GM18909 (cell line): Measurements from ENCODE around the gene TPH1.

Experiments
- ATAC-seq: cut with Tn5 transposase; IDR thresholded peaks from one replicate; pipeline ENCODE4 v1.9.1; 2021; ENCODE audit warnings: mild to moderate bottlenecking; ENCODE audit not compliant: unreplicated experiment, poor library complexity

Gene TPH1

DNA sequence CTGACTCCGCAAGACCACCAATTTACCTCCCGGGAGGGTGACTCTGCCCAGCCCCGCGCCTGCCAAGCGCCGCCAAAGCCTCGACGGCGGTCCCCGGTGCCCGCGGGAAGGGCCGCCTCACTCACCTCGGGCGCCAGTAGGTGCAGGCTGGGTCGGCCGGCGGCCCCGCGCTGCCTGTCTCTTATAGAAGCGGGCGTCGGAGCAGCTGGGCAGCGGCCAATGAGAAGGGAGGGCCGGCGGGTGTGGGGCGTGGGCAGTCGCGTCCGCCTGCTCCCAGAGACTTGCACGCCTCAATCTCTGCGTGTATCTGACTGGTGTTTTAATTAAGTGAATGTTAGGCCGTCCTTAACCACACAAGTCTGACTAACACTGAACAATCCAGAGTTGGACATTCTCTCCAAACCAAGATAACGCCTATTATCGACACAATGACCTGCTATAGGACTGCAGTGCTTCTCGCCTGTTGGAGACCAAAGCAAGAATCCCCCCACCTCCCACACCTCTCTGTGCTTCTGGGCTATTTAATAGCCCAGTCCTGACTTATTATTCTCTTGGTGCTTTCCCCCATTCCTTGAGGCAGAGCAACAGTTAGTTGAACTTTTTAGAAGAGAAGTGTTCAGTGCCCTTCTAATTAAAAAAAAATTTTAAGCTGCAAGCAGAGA is at the start of gene TPH1:
Gene TPH1, minus strand, starts transcription at position 154 of the 662 bp plus-strand sequence. CDS start 5,507 bp downstream, outside the sequence.
- ATAC-seq: no peak

DNA sequence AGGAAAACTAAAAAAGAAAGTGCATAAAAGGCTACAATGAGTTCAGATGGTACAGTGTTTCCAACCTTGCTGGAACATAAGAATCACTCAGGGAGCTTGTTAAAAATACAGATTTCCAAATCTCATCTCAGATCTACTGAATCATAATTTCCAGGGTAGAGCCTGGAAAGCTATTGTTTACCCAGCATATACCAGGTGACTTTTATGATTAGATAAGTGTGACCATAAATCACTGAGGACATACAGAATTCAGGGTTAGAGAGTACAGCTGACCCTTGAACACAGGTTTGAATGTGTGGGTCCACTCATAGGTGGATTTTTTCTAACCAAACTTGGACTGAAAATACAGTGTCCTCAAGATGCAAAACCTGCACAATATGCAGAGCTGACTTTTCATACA is 47.9 kb upstream of the TPH1 start:
- no peak for ATAC-seq

DNA sequence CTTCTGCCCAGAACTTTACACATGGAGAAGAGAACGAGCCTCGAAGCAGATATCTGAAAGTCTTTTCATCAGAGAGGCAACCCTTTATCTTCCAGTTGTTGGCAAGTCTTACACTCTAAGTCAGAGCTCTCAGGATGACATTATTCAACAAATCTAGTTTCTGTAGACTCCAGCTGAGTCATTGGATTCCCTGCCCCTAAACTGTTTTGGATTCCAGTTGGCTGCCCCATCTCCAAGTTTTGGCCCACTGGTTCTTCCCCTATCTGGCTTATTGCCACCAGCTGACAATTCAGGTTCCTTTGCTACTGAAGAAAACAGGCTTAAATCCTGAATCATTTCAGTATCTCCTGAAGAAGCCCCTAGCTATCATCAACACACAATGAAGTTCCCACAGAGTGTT is 45.7 kb upstream of the TPH1 start:
- no peak for ATAC-seq

GRCh38 chr11:18088966-18089365 is 42.9 kb upstream of the TPH1 start:
- ATAC-seq: no peak

- no peak for ATAC-seq
Observed at GRCh38 chr11:18088366-18088765, 42.3 kb upstream of the TPH1 start.

- no peak for ATAC-seq
Observed at GRCh38 chr11:18081551-18081950, 35.5 kb upstream of the TPH1 start.

DNA sequence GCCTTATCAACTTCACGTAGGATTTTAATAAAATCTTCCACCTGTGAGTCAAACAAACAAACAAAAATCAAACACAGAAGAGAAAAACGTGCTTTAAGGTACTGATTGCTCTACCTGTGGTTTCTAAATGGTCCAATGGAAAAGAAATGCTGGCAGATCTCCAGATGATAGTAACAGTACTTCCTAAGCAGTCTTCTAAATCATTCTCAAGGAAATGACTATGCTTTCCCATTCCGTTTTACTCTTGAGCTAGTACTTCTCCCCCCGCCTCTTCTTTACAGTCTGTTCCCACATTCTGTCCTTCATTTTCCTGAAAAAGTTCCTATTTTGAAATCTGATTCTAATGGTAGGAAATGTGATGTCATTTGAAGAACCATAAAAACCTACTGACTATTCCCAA is 34.4 kb upstream of the TPH1 start:
- no peak for ATAC-seq

- no peak for ATAC-seq
Observed at GRCh38 chr11:18078909-18079308, 32.8 kb upstream of the TPH1 start.

- no peak for ATAC-seq
Observed at GRCh38 chr11:18075444-18075843, 29.4 kb upstream of the TPH1 start.

DNA sequence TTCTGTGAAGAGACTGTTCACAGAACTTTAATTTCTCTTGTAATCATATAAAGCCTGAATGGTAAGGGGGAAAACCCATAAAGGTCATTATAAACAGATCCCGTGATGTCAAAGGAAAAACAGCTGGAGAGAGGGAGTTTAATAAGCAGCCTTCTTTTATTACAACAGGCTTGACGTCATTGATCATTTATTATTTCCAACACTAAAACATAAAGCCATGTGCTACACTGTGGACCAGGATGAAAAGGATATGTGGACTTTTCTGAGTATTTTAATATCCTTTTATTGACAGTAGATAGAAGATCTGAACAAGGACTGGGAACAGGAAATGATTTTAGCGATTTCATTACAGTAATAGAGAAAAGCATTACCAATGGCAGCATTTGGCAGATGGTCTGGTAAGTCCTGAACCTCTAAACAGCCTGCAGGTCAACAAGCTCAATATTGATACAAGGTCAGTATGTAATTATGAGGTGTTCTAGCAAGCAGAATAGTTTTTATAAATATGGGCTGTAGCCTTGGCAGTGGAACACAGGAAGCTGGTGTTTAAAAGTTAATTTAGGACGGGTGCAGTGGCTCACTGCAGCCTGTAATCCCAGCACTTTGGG is 25.1 kb upstream of the TPH1 start:
- no peak for ATAC-seq

- ATAC-seq: no peak
Observed at GRCh38 chr11:18067372-18067771, 21.3 kb upstream of the TPH1 start.

GRCh38 chr11:18066626-18067025 is 20.6 kb upstream of the TPH1 start:
- ATAC-seq: no peak

GRCh38 chr11:18065572-18065971 is 19.5 kb upstream of the TPH1 start:
- no peak for ATAC-seq

- no peak for ATAC-seq
Observed at GRCh38 chr11:18064450-18065054, 18.5 kb upstream of the TPH1 start.

GRCh38 chr11:18063862-18064434 is 17.9 kb upstream of the TPH1 start:
- ATAC-seq: no peak

GRCh38 chr11:18063125-18063524 is 17.1 kb upstream of the TPH1 start:
- no peak for ATAC-seq

DNA sequence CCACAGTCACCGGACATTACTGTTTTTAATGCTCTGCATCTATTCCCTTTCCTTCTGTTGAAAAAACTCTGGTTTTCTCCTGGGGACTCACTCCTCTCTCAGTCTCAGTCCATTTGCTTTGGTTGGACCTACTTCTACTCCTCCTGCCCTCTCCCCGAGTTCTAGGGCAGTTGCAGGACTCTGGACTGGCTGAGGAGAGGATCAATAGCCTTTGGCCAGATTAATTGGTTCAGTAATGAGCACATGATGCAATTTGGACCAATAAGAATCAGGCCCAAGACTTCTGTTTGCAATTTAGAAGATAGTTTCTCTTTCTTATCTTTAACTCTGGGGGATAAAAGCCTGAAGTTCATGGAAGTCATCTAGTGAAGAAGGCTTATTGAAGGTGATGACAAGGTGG is 15.3 kb upstream of the TPH1 start:
- ATAC-seq: no peak

DNA sequence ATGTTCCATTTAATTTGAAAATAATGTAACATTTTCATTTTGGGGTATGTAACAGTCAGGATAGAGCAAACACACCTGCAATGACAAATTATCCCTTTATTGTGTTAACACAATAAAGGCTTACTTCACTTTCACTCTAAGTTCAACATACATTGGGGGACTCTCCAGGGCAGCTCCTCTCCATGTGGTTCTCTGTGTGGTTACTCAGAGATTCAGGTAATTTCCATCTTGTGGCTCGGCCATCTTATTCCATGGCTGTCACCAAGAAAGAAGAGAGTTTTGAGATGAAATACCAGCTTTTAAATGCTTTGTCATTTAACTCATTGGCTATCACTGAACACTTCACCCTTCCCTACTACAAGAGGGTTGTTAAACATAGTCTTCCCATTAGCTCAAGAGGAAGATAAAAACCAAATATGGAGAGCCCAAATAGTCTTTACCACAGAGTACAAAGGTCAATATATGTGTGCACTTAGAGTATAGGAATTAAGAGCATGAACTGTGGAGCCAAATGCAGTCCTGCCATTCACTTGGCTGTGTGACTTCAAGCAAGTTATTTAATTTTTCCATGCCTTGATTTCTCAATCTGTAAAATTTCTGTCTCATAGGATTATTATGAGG is 10.6 kb upstream of the TPH1 start:
- ATAC-seq: no peak

- no peak for ATAC-seq
Observed at GRCh38 chr11:18054511-18055103, 8.5 kb upstream of the TPH1 start.

- ATAC-seq: no peak
Observed at GRCh38 chr11:18050848-18051247, 4.8 kb upstream of the TPH1 start.

DNA sequence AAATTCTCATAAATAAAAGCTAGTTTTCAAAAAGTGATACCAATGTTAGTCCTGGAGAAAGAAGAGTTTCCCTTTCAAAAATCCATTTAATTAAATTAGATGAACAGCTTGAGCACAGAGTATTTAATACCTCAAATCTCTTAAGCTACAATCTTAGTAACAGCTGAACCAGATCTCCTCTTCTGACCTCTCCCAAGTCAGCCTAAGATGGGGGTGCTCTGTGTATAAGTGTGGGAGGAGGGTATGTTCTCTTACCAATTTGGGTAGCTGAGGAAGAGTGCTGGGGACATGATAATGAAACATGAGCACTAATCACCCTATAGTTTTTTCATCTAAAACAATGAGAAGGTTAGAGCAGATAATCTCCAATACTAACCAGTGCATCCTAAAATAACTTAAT is 9.6 kb downstream of the TPH1 start:
- no peak for ATAC-seq
